Kidney epithelial cell (primary cell): ENCODE results near the gene SYNE2. TPM values are rescaled to one million over a fixed set of nuclear protein-coding genes. Genes with fewer than 3 reads are reported as not detected.

Experiments used
- DNase-seq: peaks from one replicate; pipeline ENCODE4 v3.0.0-alpha.2; 2010; ENCODE audit warnings: low read depth
- H3K27me3 ChIP-seq: 2 replicates; pipeline ENCODE4 v1.6.0; 2011; ENCODE audit warnings: low read length; ENCODE audit not compliant: control insufficient read depth, insufficient read depth
- H3K36me3 ChIP-seq: 2 replicates; pipeline ENCODE4 v1.5.1; 2011; ENCODE audit warnings: low read length; ENCODE audit not compliant: control insufficient read depth, insufficient read depth
- H3K4me3 ChIP-seq: 2 replicates; pipeline ENCODE4 v1.5.1; 2011; ENCODE audit warnings: low read depth, mild to moderate bottlenecking, control low read depth, low read length
- total RNA-seq: library from RNA; depleted of rRNA; stranded (reverse); fragments of >200 nt; gene quantifications from 2 replicates; pipeline ENCODE4 v1.2.3, GENCODE V29; 2015
- TF ChIP-seq, protein P1 (sequence below): IDR thresholded peaks from 2 replicates; pipeline ENCODE4 v1.5.1; 2011; ENCODE audit warnings: mild to moderate bottlenecking, moderate library complexity, low read length, control low read depth, inconsistent platforms; ENCODE audit not compliant: insufficient read depth, poor library complexity, severe bottlenecking

The SYNE2 gene
- total RNA-seq, 1 donor from 2014 or later, result 35.7 TPM

DNA sequence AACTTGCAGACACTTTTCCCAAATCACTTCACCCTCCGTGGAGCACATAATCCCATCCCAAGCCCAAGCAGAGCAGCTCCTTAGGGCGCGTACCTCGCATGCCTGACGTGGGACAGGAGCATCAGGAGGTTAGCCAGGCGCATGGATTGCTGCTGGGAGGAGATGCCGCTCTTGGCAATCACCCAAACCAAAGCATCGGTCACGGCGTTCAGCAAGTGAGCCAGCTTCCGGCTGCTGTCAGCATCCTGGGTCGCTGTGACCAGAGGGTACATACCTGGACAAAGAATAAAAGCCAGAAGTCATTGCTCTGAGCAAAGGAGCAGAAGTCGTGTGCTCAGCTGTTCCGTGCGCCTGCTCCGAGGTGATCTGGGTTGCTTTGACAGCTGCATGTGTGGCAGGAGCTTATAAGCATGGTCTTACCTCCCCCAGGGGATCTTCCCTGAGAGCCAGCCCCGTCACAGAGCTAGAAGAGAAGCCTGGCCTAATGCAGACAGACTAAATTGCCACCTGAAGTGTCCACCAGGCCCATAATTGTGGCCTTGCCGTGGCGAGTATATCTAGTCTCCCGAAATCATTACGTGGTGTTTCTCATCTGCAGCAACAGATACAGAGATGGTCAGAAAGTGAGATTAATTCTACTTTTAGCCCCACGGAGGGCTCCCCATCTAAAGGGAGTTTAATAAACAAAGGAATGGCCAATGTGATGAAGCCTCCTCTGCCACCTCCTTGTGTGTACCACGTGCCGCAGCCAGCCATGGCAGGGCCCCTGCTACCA is 382.3 kb downstream of the SYNE2 start:
- DNase-seq, result peak; percentile 23
- no peak overlapping the region for H3K4me3 ChIP-seq
- TF ChIP-seq, protein P1, sequence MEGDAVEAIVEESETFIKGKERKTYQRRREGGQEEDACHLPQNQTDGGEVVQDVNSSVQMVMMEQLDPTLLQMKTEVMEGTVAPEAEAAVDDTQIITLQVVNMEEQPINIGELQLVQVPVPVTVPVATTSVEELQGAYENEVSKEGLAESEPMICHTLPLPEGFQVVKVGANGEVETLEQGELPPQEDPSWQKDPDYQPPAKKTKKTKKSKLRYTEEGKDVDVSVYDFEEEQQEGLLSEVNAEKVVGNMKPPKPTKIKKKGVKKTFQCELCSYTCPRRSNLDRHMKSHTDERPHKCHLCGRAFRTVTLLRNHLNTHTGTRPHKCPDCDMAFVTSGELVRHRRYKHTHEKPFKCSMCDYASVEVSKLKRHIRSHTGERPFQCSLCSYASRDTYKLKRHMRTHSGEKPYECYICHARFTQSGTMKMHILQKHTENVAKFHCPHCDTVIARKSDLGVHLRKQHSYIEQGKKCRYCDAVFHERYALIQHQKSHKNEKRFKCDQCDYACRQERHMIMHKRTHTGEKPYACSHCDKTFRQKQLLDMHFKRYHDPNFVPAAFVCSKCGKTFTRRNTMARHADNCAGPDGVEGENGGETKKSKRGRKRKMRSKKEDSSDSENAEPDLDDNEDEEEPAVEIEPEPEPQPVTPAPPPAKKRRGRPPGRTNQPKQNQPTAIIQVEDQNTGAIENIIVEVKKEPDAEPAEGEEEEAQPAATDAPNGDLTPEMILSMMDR, result no peak
- no peaks in the 10 kb centered on the region for H3K27me3 ChIP-seq
- no peaks in the 10 kb centered on the region for H3K36me3 ChIP-seq

DNA sequence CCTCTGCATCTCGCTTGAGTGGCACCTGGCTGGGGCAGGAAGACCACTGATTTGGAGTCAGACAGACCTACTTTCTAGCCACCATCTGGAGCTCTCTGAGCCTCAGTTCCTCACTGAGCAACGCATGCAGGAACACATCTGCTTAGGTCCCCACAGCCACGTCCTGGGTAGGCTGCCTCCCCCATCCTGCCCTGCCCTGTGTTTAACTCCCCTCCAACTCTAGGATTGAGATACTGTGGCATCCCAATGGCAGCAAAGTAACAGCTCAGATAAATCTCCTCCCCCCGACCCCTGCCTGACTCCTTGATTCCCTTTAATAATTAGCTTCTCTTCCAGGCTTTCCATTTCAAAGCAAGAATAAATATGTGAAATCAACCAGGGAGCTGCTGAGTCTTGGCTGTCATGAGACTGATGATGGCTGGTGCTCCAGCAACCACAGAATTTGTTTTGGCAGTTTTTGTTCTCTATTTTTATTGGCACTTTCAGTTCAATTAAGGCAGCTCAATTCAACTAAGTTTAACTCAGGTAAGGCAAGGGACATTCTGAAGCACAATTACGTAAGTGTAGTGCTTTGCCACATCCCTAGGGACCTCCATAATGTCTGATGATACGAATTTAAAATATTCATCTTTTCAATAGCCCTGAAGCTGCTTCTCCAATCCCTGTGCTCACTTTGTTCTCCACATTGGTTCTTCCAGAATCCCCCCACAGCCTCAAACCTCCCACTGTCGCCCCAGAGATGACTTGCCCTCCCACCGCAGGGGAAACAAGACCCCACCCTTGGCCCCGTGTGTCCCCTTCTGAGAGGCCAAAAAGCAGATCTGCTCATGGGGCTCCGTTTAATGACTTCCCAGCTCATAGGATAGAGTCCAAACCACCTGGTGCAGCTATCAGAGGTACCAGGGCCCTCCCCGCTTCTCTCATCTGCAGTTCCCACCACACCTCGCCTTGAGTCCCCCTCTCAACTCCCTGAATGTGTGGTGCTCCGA is 383.1 kb downstream of the SYNE2 start:
- Histone ChIP-seq H3K27me3 (no peaks in the 10 kb centered on the region), H3K4me3 (no peak overlapping the region), H3K36me3 (no peaks in the 10 kb centered on the region)
- TF ChIP-seq, protein P1, result no peak
- no peak for DNase-seq

DNA sequence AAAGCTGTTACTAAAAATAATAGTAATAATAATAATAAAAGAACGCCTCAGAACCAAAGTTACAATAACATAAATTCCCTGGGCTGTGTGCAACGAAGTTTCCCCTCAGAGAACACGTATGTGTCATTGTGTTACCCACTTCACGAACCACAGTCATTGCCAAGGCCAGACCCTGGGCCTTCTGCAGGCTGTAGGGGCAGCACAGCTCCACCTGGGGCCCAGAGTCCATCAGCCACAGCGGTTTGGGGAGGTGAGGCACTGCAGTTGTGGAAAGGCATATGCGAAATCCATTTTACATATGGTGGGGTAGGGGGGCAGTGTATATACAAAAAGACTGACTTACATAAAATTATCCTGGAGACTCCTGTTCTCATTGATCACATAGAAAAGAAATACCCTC is 385.2 kb downstream of the SYNE2 start:
- TF ChIP-seq, protein P1, result no peak
- Histone ChIP-seq H3K27me3 (no peaks in the 10 kb centered on the region), H3K36me3 (no peaks in the 10 kb centered on the region)

DNA sequence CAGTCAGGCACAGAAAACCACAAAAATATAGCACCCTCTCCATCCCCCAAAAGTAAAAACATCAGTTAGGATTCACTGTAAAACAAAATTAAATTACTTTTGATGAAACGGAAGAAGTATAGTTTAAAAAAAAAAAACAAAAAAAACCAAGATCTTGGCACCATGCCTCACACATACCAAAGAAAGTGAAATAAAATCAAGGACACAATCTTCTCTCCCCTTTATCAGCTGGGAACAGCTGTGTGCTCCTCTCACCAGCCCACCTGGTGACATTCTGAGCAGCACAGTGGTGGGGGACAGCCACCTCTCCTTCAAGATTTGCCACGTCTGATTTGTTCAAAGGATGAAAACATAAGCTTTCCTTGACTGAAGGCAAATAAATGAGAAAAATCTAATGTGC is 385.8 kb downstream of the SYNE2 start:
- no peak for DNase-seq
- Histone ChIP-seq H3K36me3 (no peaks in the 10 kb centered on the region), H3K27me3 (no peaks in the 10 kb centered on the region), H3K4me3 (no peak overlapping the region)
- TF ChIP-seq, protein P1, result no peak

More for the DNA sequence above, 385.2 kb downstream of the SYNE2 start:
- no peak overlapping the region for H3K4me3 ChIP-seq
- no peak for DNase-seq

DNA sequence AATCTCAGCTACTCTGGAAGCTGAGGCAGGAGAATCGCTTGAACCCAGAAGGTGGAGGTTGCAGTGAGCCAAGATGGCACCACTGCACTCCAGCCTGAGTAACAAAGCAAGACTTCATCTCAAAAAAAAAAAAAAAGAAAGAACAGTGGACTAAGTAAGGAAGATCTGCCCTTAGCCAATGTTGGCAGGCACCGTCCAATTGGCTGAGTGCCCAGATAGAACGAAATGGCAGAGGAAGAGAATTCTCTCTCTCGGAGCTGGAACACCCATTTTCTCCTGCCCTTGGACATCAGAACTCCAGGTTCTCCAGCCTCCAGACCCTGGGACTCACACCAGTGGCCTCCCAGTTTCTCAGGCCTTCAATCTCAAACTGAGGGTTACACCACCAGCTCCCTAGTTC is 391.5 kb downstream of the SYNE2 start:
- DNase-seq, result no peak
- H3K36me3 ChIP-seq, result no peaks in the 10 kb centered on the region
- TF ChIP-seq, protein P1, result no peak
- no peak overlapping the region for H3K4me3 ChIP-seq
- H3K27me3 ChIP-seq, result no peaks in the 10 kb centered on the region
